ENCODE data around the gene INPP5F. TPM values are rescaled to one million over a fixed set of nuclear protein-coding genes. Genes with fewer than 3 reads are reported as not detected.

INPP5F gene, protein sequence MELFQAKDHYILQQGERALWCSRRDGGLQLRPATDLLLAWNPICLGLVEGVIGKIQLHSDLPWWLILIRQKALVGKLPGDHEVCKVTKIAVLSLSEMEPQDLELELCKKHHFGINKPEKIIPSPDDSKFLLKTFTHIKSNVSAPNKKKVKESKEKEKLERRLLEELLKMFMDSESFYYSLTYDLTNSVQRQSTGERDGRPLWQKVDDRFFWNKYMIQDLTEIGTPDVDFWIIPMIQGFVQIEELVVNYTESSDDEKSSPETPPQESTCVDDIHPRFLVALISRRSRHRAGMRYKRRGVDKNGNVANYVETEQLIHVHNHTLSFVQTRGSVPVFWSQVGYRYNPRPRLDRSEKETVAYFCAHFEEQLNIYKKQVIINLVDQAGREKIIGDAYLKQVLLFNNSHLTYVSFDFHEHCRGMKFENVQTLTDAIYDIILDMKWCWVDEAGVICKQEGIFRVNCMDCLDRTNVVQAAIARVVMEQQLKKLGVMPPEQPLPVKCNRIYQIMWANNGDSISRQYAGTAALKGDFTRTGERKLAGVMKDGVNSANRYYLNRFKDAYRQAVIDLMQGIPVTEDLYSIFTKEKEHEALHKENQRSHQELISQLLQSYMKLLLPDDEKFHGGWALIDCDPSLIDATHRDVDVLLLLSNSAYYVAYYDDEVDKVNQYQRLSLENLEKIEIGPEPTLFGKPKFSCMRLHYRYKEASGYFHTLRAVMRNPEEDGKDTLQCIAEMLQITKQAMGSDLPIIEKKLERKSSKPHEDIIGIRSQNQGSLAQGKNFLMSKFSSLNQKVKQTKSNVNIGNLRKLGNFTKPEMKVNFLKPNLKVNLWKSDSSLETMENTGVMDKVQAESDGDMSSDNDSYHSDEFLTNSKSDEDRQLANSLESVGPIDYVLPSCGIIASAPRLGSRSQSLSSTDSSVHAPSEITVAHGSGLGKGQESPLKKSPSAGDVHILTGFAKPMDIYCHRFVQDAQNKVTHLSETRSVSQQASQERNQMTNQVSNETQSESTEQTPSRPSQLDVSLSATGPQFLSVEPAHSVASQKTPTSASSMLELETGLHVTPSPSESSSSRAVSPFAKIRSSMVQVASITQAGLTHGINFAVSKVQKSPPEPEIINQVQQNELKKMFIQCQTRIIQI
- 10 to 100 TPM; 10.9 to 12.6 TPM for total RNA-seq

DNA sequence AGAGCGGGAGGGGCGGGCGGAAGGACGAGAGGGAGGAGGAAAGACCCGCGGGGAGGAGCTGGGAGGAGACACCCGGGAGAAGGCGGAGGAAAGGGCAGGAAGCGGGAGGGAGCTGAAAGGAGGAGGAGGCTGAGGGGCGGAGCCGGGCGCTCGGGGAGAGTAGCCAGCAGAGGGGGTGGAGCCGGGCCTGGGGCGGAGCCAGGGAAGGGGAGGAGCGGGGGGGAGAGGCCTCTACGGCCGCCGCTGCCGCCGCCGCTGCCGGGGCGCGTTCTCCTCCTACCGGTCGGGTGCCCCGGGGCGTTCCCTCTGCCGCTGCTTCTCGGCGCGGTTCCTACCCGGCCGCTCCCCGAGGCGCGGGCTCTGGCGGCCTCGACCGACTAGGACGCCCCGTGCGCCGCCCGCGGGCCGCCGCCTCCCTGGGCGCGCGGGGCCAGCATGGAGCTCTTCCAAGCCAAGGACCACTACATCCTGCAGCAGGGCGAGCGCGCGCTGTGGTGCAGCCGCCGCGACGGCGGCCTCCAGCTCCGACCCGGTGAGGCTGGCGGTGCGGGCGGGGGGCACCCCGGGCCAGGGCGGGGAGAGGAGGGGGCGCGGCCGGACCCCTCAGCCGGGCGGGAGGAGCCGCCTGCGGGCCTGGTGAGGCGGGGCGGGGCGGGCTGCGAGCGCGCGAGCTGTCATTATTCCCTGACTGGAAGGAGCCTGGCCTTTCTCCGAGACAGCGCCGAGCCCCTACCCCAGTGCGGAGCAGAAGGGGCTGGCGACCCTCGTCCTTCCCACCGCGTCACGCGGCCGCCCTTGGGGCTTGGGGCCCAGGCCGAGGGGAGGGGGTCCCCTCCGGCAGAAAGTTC, at the start of gene INPP5F:
TSS of gene INPP5F (plus strand) at position 223 of the 848 bp plus-strand sequence. CDS start at position 436, 213 bp downstream.
- peak; percentile 95 for ATAC-seq
- intact Hi-C loops (cut with DNase I, micrococcal nuclease): loop anchor here (1.0 to 10.0 kb wide), 15 partner anchors 19 to 971 kb away; partner anchors contain the start of genes RGS10 (in 2 of the 2), BAG3 (in 1 of the 2), DENND10 (in 1 of the 2) and EIF3A (in 1 of the 2)
- Mint-ChIP-seq H3K36me3 (ENCODE audit: low read depth) (peaks cover 7% of the 10 kb centered on the region), H3K9me3 (ENCODE audit: low read depth) (no peaks in the 10 kb centered on the region), H3K27ac (peak within 1 kb of the TSS; percentile 73), H3K4me1 (peaks cover 47% of the 10 kb centered on the region), H3K4me3 (peak within 1 kb of the TSS; percentile 86), H3K27me3 (no peaks in the 10 kb centered on the region)
- peak; percentile 100 for DNase-seq
- POLR2A ChIA-PET: interaction anchor here (0.5 to 1.9 kb wide), 8 partner anchors 12 to 146 kb away, joined by 3 to 12 read pairs (median 4); partner anchors contain the start of gene MCMBP
- CTCF ChIA-PET: interaction anchor here (0.6 to 4.2 kb wide), 10 partner anchors 13 to 453 kb away, joined by 3 to 19 read pairs (median 4); no protein-coding TSS in a partner anchor

DNA sequence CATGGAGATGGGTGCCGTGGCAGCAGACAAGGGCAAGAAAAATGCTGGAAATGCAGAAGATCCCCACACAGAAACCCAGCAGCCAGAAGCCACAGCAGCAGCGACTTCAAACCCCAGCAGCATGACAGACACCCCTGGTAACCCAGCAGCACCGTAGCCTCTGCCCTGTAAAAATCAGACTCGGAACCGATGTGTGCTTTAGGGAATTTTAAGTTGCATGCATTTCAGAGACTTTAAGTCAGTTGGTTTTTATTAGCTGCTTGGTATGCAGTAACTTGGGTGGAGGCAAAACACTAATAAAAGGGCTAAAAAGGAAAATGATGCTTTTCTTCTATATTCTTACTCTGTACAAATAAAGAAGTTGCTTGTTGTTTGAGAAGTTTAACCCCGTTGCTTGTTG, 48.7 kb upstream of the INPP5F start:
- Mint-ChIP-seq H3K27me3 (no peaks in the 10 kb centered on the region), H3K27ac (peak overlapping the region; percentile 20), H3K9me3 (ENCODE audit: low read depth) (no peaks in the 10 kb centered on the region), H3K36me3 (ENCODE audit: low read depth) (peaks cover 28% of the 10 kb centered on the region), H3K4me1 (peaks cover 25% of the 10 kb centered on the region), H3K4me3 (no peak overlapping the region)
- ChIA-PET POLR2A (no interaction called here), CTCF (no interaction called here)
- DNase-seq (no peak), ATAC-seq (no peak)
- intact Hi-C loops (cut with DNase I, micrococcal nuclease): no loop called here

DNA sequence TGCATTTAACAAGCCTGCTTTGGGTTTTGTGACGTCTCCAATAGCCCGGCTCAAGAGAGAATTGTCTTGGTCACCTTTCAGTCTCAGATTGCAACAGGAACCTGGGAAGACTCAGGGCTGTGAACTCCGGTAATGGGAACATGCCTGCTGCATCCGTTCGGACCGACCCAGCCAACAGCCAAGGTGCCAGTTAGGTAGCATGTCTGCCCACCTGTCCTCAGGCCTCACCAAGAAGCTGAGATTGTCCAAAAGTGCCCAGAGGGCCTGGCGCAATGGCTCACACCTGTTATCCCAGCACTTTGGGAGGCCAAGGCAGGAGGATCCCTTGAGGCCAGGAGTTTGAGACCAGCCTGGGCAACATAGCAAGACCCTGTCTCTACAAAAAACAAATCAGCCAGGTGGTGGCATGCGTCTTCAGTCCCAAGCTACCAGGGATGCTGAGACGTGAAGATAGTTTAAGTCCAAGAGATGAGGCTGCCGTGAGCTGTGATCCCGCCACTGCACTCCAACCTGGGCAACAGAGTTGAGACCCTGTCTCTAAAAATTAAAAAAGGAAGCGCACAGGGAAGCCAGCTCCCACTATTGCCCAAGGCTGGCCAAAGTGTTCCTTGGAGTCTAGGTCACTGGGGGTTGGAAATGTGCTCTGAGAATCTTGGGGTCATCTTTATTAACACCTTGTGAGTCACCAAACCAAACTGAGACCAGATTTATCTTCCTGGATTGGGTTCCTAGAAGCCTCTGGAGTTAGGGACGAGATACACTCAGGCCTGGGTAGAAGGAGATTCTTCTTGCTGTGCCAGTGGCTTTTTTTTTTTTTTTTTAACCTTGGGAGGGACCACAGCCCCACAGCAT, 47.7 kb upstream of the INPP5F start:
- Mint-ChIP-seq H3K9me3 (ENCODE audit: low read depth) (no peaks in the 10 kb centered on the region), H3K36me3 (ENCODE audit: low read depth) (peaks cover 20% of the 10 kb centered on the region)
- CTCF ChIA-PET: interaction anchor here (0.6 to 0.7 kb wide), 2 partner anchors 68 to 208 kb away, joined by 3 read pairs; no protein-coding TSS in a partner anchor

DNA sequence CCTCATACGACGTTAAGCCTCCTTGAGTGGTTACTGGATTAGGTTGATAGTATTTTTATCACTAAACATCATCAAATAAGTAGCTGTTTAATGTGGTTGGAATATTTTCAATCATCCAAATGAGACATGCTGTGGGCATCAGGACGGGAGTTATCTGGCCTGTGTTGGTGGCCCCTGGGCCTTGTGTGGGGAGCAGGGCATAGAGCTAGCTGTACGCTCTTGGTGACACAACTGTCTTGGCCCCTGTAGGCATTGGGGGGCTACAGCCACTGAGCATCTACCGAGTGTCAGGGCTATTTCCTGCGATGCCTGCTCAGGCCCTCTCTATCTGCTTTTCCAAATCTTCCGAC, 46.4 kb upstream of the INPP5F start:
- Mint-ChIP-seq H3K36me3 (ENCODE audit: low read depth) (peaks cover 8% of the 10 kb centered on the region), H3K27ac (no peak overlapping the region), H3K27me3 (no peaks in the 10 kb centered on the region), H3K4me3 (no peak overlapping the region), H3K9me3 (ENCODE audit: low read depth) (no peaks in the 10 kb centered on the region), H3K4me1 (peaks cover 30% of the 10 kb centered on the region)
- ATAC-seq (no peak), DNase-seq (no peak)
- ChIA-PET CTCF (interaction anchor here (0.6 to 1.3 kb wide), 2 partner anchors 25 to 26 kb away, joined by 3 to 4 read pairs; no protein-coding TSS in a partner anchor), POLR2A (interaction anchor here (0.6 kb wide), 1 partner anchor 16 kb away, joined by 8 read pairs; no protein-coding TSS in a partner anchor)
- intact Hi-C loops (cut with DNase I, micrococcal nuclease): no loop called here

More for the DNA sequence above, 47.7 kb upstream of the INPP5F start:
- H3K4me1 Mint-ChIP-seq: peaks cover 30% of the 10 kb centered on the region
- no peak overlapping the region for H3K4me3 Mint-ChIP-seq
- no peak for DNase-seq
- intact Hi-C loops (cut with DNase I, micrococcal nuclease): no loop called here
- POLR2A ChIA-PET: interaction anchor here (0.7 kb wide), 1 partner anchor 48 kb away, joined by 3 read pairs; the partner anchor contains the start of gene INPP5F
- H3K27me3 Mint-ChIP-seq: no peaks in the 10 kb centered on the region
- no peak overlapping the region for H3K27ac Mint-ChIP-seq
- no peak for ATAC-seq

DNA sequence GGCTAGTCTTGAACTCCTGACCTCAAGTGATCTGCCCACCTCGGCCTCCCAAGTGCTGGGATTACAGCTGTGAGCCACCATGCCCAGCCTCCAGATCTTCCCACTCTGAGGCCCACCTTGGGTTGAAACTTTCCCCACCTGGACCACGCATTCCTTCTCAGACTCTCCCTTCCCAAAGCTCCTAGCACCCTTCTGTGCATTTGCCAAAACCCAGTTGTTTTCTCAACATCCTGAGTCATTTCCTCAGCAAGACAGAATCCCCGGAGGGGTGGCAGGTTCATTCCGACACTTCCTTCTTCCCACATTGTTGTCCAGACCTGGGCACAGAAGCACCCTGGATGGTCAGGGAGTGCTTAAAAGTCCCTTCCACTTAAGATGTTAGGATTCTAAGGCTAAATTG, 45.8 kb upstream of the INPP5F start:
- Mint-ChIP-seq H3K27ac (no peak overlapping the region), H3K4me1 (peaks cover 30% of the 10 kb centered on the region), H3K27me3 (no peaks in the 10 kb centered on the region), H3K9me3 (ENCODE audit: low read depth) (no peaks in the 10 kb centered on the region), H3K36me3 (ENCODE audit: low read depth) (peaks cover 7% of the 10 kb centered on the region), H3K4me3 (no peak overlapping the region)
- ChIA-PET POLR2A (interaction anchor here (0.6 kb wide), 1 partner anchor 15 kb away, joined by 8 read pairs; no protein-coding TSS in a partner anchor), CTCF (interaction anchor here (0.6 to 1.3 kb wide), 4 partner anchors 27 to 179 kb away, joined by 3 to 4 read pairs (median 4); no protein-coding TSS in a partner anchor)
- intact Hi-C loops (cut with DNase I, micrococcal nuclease): no loop called here
- DNase-seq: no peak
- ATAC-seq: no peak

DNA sequence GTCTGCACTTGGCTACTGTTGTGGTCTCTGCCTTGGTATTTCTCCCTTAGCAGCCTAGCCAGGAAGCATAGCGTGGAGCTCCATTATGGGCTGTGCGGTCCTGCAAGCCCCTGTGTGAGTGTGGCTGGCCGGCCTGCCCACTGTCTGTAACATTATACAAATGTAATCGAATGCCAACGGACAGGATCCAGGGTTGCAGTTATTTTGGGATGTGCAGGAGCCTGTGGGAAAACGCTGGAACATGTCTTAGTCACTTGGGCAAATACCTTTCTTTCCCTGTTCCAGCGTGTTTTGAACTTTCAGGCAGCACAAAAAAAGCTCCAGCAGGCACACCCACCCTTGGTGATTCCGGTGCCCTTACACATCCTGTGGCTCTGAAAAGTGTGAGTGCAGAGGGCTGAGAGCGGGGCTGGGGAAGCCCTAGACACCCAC, 45.2 kb upstream of the INPP5F start:
- peaks cover 30% of the 10 kb centered on the region for H3K4me1 Mint-ChIP-seq
- no peaks in the 10 kb centered on the region for H3K9me3 Mint-ChIP-seq (ENCODE audit: low read depth)
- no peak overlapping the region for H3K27ac Mint-ChIP-seq
- no peak overlapping the region for H3K4me3 Mint-ChIP-seq
- H3K36me3 Mint-ChIP-seq (ENCODE audit: low read depth): peaks cover 7% of the 10 kb centered on the region
- DNase-seq (no peak), ATAC-seq (no peak)
- POLR2A ChIA-PET: interaction anchor here (1.0 kb wide), 1 partner anchor 46 kb away, joined by 3 read pairs; no protein-coding TSS in a partner anchor
- H3K27me3 Mint-ChIP-seq: no peaks in the 10 kb centered on the region
- CTCF ChIA-PET: interaction anchor here (0.6 to 0.8 kb wide), 3 partner anchors 115 to 178 kb away, joined by 3 to 4 read pairs (median 3); no protein-coding TSS in a partner anchor
- intact Hi-C loops (cut with DNase I, micrococcal nuclease): no loop called here

DNA sequence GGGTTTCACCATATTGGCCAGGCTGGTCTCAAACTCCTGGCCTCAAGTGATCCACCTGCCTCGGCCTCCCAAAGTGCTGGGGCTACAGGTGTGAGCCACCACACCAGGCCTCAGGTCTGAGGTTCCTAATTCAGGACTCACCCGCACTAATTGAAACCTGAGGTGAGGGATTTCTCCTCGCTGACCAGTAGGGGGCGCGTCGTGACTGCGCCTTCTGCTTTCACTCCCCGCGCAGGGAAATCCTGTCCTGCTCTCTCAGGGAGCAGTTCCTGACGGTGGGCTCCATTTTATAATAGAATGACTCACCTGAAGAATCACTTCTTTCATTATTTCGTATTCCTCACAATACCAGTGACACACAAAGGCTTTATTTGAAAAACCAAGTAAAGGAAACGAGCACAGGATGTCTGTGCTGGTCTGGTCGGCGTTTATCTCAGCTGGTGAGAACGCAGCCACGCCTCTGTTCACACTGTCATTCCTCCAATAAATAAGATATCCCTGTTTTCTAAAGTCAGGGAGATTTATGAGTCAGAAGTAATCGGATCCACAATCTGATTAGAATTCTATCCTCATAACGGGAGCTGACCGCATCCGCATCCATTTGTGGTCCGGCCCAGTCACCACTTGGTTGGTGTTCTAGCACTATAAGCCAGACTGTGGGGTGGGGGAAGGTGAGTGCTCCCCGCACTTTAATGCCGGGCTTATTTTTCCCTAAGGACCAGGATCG, 39.2 kb upstream of the INPP5F start:
- ATAC-seq: peak; percentile 86
- Mint-ChIP-seq H3K4me1 (peaks cover 24% of the 10 kb centered on the region), H3K27me3 (no peaks in the 10 kb centered on the region), H3K4me3 (peak overlapping the region; percentile 46), H3K36me3 (ENCODE audit: low read depth) (no peaks in the 10 kb centered on the region), H3K27ac (peak overlapping the region; percentile 75), H3K9me3 (ENCODE audit: low read depth) (no peaks in the 10 kb centered on the region)
- intact Hi-C loops (cut with DNase I, micrococcal nuclease): loop anchor here (1.0 to 5.0 kb wide), 10 partner anchors 16 to 651 kb away; partner anchors contain the start of genes BAG3 (in 1 of the 2) and INPP5F (in 1 of the 2)
- peak; percentile 92 for DNase-seq
- CTCF ChIA-PET: interaction anchor here (0.7 to 4.7 kb wide), 35 partner anchors 8 to 650 kb away, joined by 3 to 37 read pairs (median 4); partner anchors contain the start of gene INPP5F
- POLR2A ChIA-PET: interaction anchor here (0.5 to 1.6 kb wide), 3 partner anchors 18 to 135 kb away, joined by 3 to 4 read pairs (median 4); partner anchors contain the start of gene INPP5F

DNA sequence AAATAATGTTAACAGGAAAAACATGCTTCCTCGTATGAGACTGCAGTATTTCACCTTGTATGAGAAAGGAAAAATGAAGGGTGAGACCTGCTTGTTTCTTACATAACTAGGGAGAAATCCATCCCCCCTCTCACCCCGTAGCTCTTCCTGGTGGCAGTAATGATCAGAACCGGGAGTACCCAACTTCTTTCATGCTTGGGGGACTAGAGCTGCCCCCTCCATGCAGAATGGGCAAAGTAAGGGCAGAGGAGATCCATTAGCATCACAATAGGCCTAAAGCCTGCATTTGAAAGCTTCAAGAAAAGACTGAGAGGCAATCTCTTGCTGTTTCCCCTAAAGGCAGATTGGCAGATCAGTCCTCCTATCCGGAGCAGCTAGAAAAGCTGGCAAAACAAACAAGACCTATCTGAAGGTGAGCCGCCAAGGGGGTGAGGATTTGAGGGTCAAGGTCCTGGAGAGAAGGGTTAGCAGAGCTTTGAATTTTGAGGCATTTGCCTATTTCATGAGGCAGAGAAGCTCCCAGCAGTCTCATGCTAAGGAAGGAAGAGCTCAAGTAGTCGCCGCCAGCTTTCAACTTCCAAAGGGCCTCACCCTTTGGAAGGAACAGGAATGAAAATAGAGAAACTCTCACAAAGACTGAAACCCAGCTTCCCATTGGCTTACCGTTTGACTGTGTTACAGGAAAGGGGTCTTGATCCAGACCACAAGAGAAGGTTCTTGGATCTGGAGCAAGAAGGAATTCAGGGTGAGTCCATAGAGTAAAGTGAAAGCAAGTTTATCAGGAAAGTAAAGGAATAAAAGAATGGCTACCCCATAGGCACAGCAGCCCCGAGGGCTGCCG, 38.4 kb upstream of the INPP5F start:
- Mint-ChIP-seq H3K4me3 (no peak overlapping the region), H3K27me3 (no peaks in the 10 kb centered on the region), H3K9me3 (ENCODE audit: low read depth) (no peaks in the 10 kb centered on the region), H3K36me3 (ENCODE audit: low read depth) (no peaks in the 10 kb centered on the region), H3K27ac (no peak overlapping the region), H3K4me1 (peaks cover 16% of the 10 kb centered on the region)
- CTCF ChIA-PET: interaction anchor here (0.7 to 4.7 kb wide), 29 partner anchors 7 to 650 kb away, joined by 3 to 37 read pairs (median 4); partner anchors contain the start of gene INPP5F
- POLR2A ChIA-PET: interaction anchor here (0.5 to 1.6 kb wide), 3 partner anchors 17 to 134 kb away, joined by 3 to 4 read pairs (median 4); partner anchors contain the start of gene INPP5F
- intact Hi-C loops (cut with DNase I, micrococcal nuclease): loop anchor here in 1 of 2 experiments (2.0 to 5.0 kb wide), 2 partner anchors 35 to 147 kb away; partner anchors contain the start of gene BAG3
- no peak for DNase-seq
- no peak for ATAC-seq
